Esophagus muscularis mucosa (tissue), 4 donors: ENCODE data around the gene IQCK. TPM values are rescaled to one million over a fixed set of nuclear protein-coding genes. Genes with fewer than 3 reads are reported as not detected.

ENCODE experiments used
- DNase-seq: peaks from one replicate; pipeline ENCODE4 v3.0.0-alpha.2; 2017; ENCODE audit errors: extremely low spot score
- H3K27ac ChIP-seq, 4 donors: fragments of 200-600 bp; sonication (generic); replicated peaks in 1 of 4; 1 replicate in 3 of 4; 2 replicates in 1 of 4; pipeline ENCODE4 v1.5.1; 2016 to 2019; ENCODE audit warnings: mild to moderate bottlenecking in 1 of 4
- H3K27me3 ChIP-seq, 4 donors: fragments of 200-600 bp; sonication (generic); one replicate each; pipeline versions ENCODE4 v1.5.1 to v1.6.0; 2016 to 2019
- H3K36me3 ChIP-seq, 4 donors: fragments of 200-600 bp; sonication (generic); one replicate each; pipeline ENCODE4 v1.5.1; 2016 to 2019
- H3K4me1 ChIP-seq, 4 donors: fragments of 200-600 bp; sonication (generic); one replicate each; pipeline ENCODE4 v1.5.1; 2016 to 2019
- H3K4me3 ChIP-seq, 4 donors: fragments of 200-600 bp; sonication (generic); 1 replicate in 2 of 4; 2 replicates in 2 of 4; pipeline ENCODE4 v1.5.1; 2016 to 2019; ENCODE audit warnings: mild to moderate bottlenecking in 4 of 4, moderate library complexity in 1 of 4
- H3K9me3 ChIP-seq, 4 donors: fragments of 200-600 bp; sonication (generic); 1 replicate in 3 of 4; 2 replicates in 1 of 4; pipeline ENCODE4 v1.5.1; 2016 to 2019
- EP300 ChIP-seq: sonication (generic); formaldehyde crosslinking; IDR thresholded peaks from one replicate; pipeline ENCODE4 v1.6.1; 2017; ENCODE audit warnings: antibody characterized with exemption
- POLR2A ChIP-seq: fragments of 450-650 bp; IDR thresholded peaks from one replicate; pipeline ENCODE4 v1.6.1; 2017; ENCODE audit warnings: antibody characterized with exemption, moderate library complexity, mild to moderate bottlenecking, low read depth
- POLR2AphosphoS5 ChIP-seq, 2 donors: sonication (generic); formaldehyde crosslinking; IDR thresholded peaks; one replicate each; pipeline ENCODE4 v1.6.1; 2017; ENCODE audit warnings: antibody characterized with exemption in 2 of 2
- WGBS: methylation state at CpG from one replicate; pipeline ENCODE4 v1.1.5; 2018; 5-methylcytosine and 5-hydroxymethylcytosine counted together
- intact Hi-C: fragments of 100-400 bp; cut with DNase I; formaldehyde crosslinking; loops from one replicate; pipeline ENCODE4 v1.15.1; 2023
- total RNA-seq, 4 donors: library from RNA; depleted of rRNA; stranded (reverse); fragments of >200 nt; gene quantifications; one replicate each; pipeline versions ENCODE4 v1.1.0 to v1.2.1, GENCODE V29; 2016
- TF ChIP-seq, protein P1 (sequence below), 3 experiments: fragments of 200-600 bp in 2 of 3; fragments of 450-650 bp in 1 of 3; sonication (generic) in 2 of 3; IDR thresholded peaks; one replicate each; pipeline ENCODE4 v1.5.1; 2017 to 2019; ENCODE audit warnings: antibody characterized with exemption in 3 of 3, mild to moderate bottlenecking in 2 of 3, moderate library complexity in 1 of 3

The IQCK gene
- total RNA-seq, 4 donors from 2014 or later: 7.4 to 10.4 (median 8.6) TPM

- no peaks in the 10 kb centered on the region for H3K9me3 ChIP-seq
- TF ChIP-seq POLR2A: no peak
- no peak for TF ChIP-seq EP300
- no peak for TF ChIP-seq POLR2AphosphoS5 (IDR thresholded peaks at IDR 0.05)
- TF ChIP-seq, protein P1, sequence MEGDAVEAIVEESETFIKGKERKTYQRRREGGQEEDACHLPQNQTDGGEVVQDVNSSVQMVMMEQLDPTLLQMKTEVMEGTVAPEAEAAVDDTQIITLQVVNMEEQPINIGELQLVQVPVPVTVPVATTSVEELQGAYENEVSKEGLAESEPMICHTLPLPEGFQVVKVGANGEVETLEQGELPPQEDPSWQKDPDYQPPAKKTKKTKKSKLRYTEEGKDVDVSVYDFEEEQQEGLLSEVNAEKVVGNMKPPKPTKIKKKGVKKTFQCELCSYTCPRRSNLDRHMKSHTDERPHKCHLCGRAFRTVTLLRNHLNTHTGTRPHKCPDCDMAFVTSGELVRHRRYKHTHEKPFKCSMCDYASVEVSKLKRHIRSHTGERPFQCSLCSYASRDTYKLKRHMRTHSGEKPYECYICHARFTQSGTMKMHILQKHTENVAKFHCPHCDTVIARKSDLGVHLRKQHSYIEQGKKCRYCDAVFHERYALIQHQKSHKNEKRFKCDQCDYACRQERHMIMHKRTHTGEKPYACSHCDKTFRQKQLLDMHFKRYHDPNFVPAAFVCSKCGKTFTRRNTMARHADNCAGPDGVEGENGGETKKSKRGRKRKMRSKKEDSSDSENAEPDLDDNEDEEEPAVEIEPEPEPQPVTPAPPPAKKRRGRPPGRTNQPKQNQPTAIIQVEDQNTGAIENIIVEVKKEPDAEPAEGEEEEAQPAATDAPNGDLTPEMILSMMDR (IDR thresholded peaks at IDR 0.05): no peak
- H3K4me1 ChIP-seq: peaks cover 13 to 18% (median 16%) of the 10 kb centered on the region in 4 donors
- intact Hi-C loops: no loop called here
- WGBS: 77% methylated on average over 12 of the region's 12 CpGs
- peaks cover 0 to 12% (median 3%) of the 10 kb centered on the region in 4 donors for H3K36me3 ChIP-seq
- DNase-seq: no peak
- H3K27me3 ChIP-seq: no peaks in the 10 kb centered on the region
- H3K4me3 ChIP-seq: no peak overlapping the region
- no peak overlapping the region for H3K27ac ChIP-seq
Measured at GRCh38 chr16:19737306-19738038, 19.4 kb downstream of the IQCK start.

DNA sequence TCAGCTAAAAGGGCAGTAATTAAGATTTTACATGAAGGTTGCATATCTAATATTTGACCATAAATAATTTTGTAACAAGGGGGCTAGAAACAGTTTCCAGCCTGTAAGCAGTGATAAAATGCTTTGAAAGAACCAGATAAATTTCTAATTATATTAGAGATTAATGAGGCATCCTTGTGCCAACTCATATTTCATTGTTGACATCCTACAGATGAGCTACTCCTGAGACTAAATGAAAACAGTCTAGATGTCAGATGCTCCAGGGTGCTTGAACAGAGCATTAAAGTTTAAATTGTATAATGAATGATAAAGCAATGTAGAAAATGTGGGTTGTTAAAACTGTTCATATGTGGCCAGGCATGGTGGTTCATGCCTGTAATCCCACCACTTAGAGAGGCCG is 23.3 kb downstream of the IQCK start:
- no peak overlapping the region for H3K4me3 ChIP-seq
- peaks cover 0 to 12% (median 10%) of the 10 kb centered on the region in 4 donors for H3K4me1 ChIP-seq
- H3K36me3 ChIP-seq: peaks cover 0 to 6% (median 1%) of the 10 kb centered on the region in 4 donors
- DNase-seq: no peak
- no peak overlapping the region for H3K27ac ChIP-seq
- TF ChIP-seq POLR2A: no peak
- TF ChIP-seq, protein P1 (IDR thresholded peaks at IDR 0.05): no peak
- TF ChIP-seq POLR2AphosphoS5 (IDR thresholded peaks at IDR 0.05): no peak
- TF ChIP-seq EP300: no peak
- no peaks in the 10 kb centered on the region for H3K9me3 ChIP-seq
- intact Hi-C loops: no loop called here
- WGBS: 95% methylated on average over 1 of the region's 1 CpG
- H3K27me3 ChIP-seq: no peaks in the 10 kb centered on the region

GRCh38 chr16:19743816-19744159 is 25.7 kb downstream of the IQCK start:
- no peaks in the 10 kb centered on the region for H3K27me3 ChIP-seq
- TF ChIP-seq POLR2AphosphoS5 (IDR thresholded peaks at IDR 0.05) (no peak), EP300 (no peak), POLR2A (no peak)
- TF ChIP-seq, protein P1 (IDR thresholded peaks at IDR 0.05): no peak
- no peak for DNase-seq
- intact Hi-C loops: no loop called here
- no peaks in the 10 kb centered on the region for H3K9me3 ChIP-seq
- H3K4me3 ChIP-seq: no peak overlapping the region
- no peak overlapping the region for H3K27ac ChIP-seq
- peaks cover 0 to 15% (median 10%) of the 10 kb centered on the region in 4 donors for H3K4me1 ChIP-seq
- H3K36me3 ChIP-seq: peaks cover 0 to under 1% (median 0%) of the 10 kb centered on the region in 4 donors

- intact Hi-C loops: no loop called here
- H3K27me3 ChIP-seq: no peaks in the 10 kb centered on the region
- WGBS: 84% methylated on average over 3 of the region's 3 CpGs
- TF ChIP-seq, protein P1 (IDR thresholded peaks at IDR 0.05): no peak
- no peak for TF ChIP-seq EP300
- TF ChIP-seq POLR2AphosphoS5 (IDR thresholded peaks at IDR 0.05): no peak
- TF ChIP-seq POLR2A: no peak
- peaks cover 4 to 19% (median 12%) of the 10 kb centered on the region in 4 donors for H3K4me1 ChIP-seq
- DNase-seq: no peak
- H3K36me3 ChIP-seq: no peaks in the 10 kb centered on the region
- H3K9me3 ChIP-seq: no peaks in the 10 kb centered on the region
- H3K4me3 ChIP-seq: no peak overlapping the region
- H3K27ac ChIP-seq: no peak overlapping the region
Measured at GRCh38 chr16:19744670-19745069, 26.6 kb downstream of the IQCK start.
